Measurements from ENCODE around the gene CACNG4. TPM values are rescaled to one million over a fixed set of nuclear protein-coding genes. Genes with fewer than 3 reads are reported as not detected.
A peak's percentile ranks its signal among the peaks of the same experiment; 100 is the strongest.

Gene CACNG4
- polyA plus RNA-seq, 1 donor from 2014 or later, result 32.9 TPM

DNA sequence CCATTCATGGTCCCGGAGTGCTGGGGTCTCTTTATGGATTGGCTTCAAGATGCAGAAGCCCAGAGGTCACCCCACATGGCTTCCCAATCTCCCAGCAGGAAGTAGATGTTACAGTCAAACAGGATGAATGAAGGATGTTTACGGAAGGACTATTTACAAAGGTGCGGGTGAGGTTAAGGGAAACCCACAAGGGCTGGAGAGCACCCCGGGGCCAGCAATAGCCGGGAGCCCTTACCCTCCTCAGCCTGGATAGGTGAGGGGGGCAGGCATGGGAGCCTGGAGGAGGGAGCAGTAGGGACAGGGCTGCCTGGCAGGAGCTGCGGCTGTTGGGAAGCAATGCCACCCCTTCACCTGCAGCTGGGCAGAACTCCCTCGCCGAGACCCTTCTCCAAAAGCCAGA is 55.3 kb downstream of the CACNG4 start:
- no peaks in the 10 kb centered on the region for H3K9me3 ChIP-seq (ENCODE audit: low read length)
- no peaks in the 10 kb centered on the region for H3K79me2 ChIP-seq (replicated peaks; ENCODE audit: insufficient read depth, low read length)
- no peaks in the 10 kb centered on the region for H3K9me2 ChIP-seq (ENCODE audit: insufficient read depth, low read length)
- H3K36me3 ChIP-seq (ENCODE audit: insufficient read depth, low read length), result peaks cover 3% of the 10 kb centered on the region
- H3K4me3 ChIP-seq (ENCODE audit: low read length), result no peak overlapping the region
- H3K4me2 ChIP-seq (ENCODE audit: low read length), result no peak overlapping the region
- TF ChIP-seq EP300 (conservative IDR thresholded peaks at IDR 0.05; ENCODE audit: poor library complexity, severe bottlenecking), result no peak
- TF ChIP-seq RAD21 (conservative IDR thresholded peaks at IDR 0.05), result no peak
- no peak for TF ChIP-seq CTCF (IDR thresholded peaks at IDR 0.05; ENCODE audit: poor library complexity, severe bottlenecking)
- TF ChIP-seq SMC3 (conservative IDR thresholded peaks at IDR 0.05; ENCODE audit: poor library complexity), result no peak
- TF ChIP-seq POLR2AphosphoS5 (IDR thresholded peaks at IDR 0.05), result no peak
- TF ChIP-seq, protein P1, sequence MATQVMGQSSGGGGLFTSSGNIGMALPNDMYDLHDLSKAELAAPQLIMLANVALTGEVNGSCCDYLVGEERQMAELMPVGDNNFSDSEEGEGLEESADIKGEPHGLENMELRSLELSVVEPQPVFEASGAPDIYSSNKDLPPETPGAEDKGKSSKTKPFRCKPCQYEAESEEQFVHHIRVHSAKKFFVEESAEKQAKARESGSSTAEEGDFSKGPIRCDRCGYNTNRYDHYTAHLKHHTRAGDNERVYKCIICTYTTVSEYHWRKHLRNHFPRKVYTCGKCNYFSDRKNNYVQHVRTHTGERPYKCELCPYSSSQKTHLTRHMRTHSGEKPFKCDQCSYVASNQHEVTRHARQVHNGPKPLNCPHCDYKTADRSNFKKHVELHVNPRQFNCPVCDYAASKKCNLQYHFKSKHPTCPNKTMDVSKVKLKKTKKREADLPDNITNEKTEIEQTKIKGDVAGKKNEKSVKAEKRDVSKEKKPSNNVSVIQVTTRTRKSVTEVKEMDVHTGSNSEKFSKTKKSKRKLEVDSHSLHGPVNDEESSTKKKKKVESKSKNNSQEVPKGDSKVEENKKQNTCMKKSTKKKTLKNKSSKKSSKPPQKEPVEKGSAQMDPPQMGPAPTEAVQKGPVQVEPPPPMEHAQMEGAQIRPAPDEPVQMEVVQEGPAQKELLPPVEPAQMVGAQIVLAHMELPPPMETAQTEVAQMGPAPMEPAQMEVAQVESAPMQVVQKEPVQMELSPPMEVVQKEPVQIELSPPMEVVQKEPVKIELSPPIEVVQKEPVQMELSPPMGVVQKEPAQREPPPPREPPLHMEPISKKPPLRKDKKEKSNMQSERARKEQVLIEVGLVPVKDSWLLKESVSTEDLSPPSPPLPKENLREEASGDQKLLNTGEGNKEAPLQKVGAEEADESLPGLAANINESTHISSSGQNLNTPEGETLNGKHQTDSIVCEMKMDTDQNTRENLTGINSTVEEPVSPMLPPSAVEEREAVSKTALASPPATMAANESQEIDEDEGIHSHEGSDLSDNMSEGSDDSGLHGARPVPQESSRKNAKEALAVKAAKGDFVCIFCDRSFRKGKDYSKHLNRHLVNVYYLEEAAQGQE (IDR thresholded peaks at IDR 0.05; ENCODE audit: borderline replicate concordance), result no peak
- no peak for TF ChIP-seq MXI1 (conservative IDR thresholded peaks at IDR 0.05; ENCODE audit: poor library complexity, severe bottlenecking)
- no peak for TF ChIP-seq EZH2 (IDR thresholded peaks at IDR 0.05; ENCODE audit: borderline replicate concordance, insufficient read depth, low read length, poor library complexity, severe bottlenecking)
- H4K20me1 ChIP-seq (ENCODE audit: insufficient read depth), result no peaks in the 10 kb centered on the region
- H3K27ac ChIP-seq (ENCODE audit: low read length), result peak overlapping the region; percentile 47
- H3K27me3 ChIP-seq (ENCODE audit: insufficient read depth, low read depth, low read length), result no peaks in the 10 kb centered on the region
- H3F3A ChIP-seq (ENCODE audit: insufficient read depth, low read length, poor library complexity, severe bottlenecking), result no peaks in the 10 kb centered on the region
- no peak overlapping the region for H3K9ac ChIP-seq (ENCODE audit: low read length)
- no peak overlapping the region for H2AFZ ChIP-seq (ENCODE audit: low read depth, low read length)

GRCh38 chr17:67020293-67020766 is 55.8 kb downstream of the CACNG4 start:
- H3F3A ChIP-seq (ENCODE audit: insufficient read depth, low read length, poor library complexity, severe bottlenecking), result no peaks in the 10 kb centered on the region
- H3K27ac ChIP-seq (ENCODE audit: low read length), result no peak overlapping the region
- H3K9ac ChIP-seq (ENCODE audit: low read length), result no peak overlapping the region
- H3K27me3 ChIP-seq (ENCODE audit: insufficient read depth, low read depth, low read length), result no peaks in the 10 kb centered on the region
- H3K4me2 ChIP-seq (ENCODE audit: low read length), result no peak overlapping the region
- no peak overlapping the region for H3K4me3 ChIP-seq (ENCODE audit: low read length)
- H3K9me3 ChIP-seq (ENCODE audit: low read length), result no peaks in the 10 kb centered on the region
- H3K79me2 ChIP-seq (replicated peaks; ENCODE audit: insufficient read depth, low read length), result no peaks in the 10 kb centered on the region
- H3K36me3 ChIP-seq (ENCODE audit: insufficient read depth, low read length), result peaks cover 3% of the 10 kb centered on the region
- no peak overlapping the region for H2AFZ ChIP-seq (ENCODE audit: low read depth, low read length)
- TF ChIP-seq EZH2 (IDR thresholded peaks at IDR 0.05; ENCODE audit: borderline replicate concordance, insufficient read depth, low read length, poor library complexity, severe bottlenecking) (no peak), EP300 (conservative IDR thresholded peaks at IDR 0.05; ENCODE audit: poor library complexity, severe bottlenecking) (no peak), MXI1 (conservative IDR thresholded peaks at IDR 0.05; ENCODE audit: poor library complexity, severe bottlenecking) (no peak), TAF1 (IDR thresholded peaks at IDR 0.05; ENCODE audit: low read depth) (no peak), SMC3 (conservative IDR thresholded peaks at IDR 0.05; ENCODE audit: poor library complexity) (no peak), POLR2AphosphoS5 (IDR thresholded peaks at IDR 0.05) (no peak), RAD21 (conservative IDR thresholded peaks at IDR 0.05) (no peak), CTCF (IDR thresholded peaks at IDR 0.05; ENCODE audit: poor library complexity, severe bottlenecking) (no peak)
- H4K20me1 ChIP-seq (ENCODE audit: insufficient read depth), result no peaks in the 10 kb centered on the region
- no peaks in the 10 kb centered on the region for H3K9me2 ChIP-seq (ENCODE audit: insufficient read depth, low read length)

All from neural cell (in vitro differentiated cells).